IPS-NIHi7 (cell line): ENCODE measurements around the gene TRIM68.

Experiments used
- DNase-seq: peaks from one replicate; pipeline ENCODE4 v3.0.0; 2012; ENCODE audit warnings: mixed read lengths; ENCODE audit errors: extremely low spot score

The TRIM68 gene

GRCh38 chr11:4607781-4608666, at the start of gene TRIM68:
Gene TRIM68 (minus strand): TSS chr11:4608231. CDS start chr11:4605504, 2,727 bp downstream.
- peak; percentile 99 for DNase-seq

GRCh38 chr11:4654635-4655369, 46.8 kb upstream of the TRIM68 start:
- DNase-seq, result no peak

GRCh38 chr11:4647766-4648165, 39.7 kb upstream of the TRIM68 start:
- no peak for DNase-seq

GRCh38 chr11:4645974-4646373, 37.9 kb upstream of the TRIM68 start:
- DNase-seq, result no peak

- no peak for DNase-seq
Measured at GRCh38 chr11:4644233-4644632, 36.2 kb upstream of the TRIM68 start.

- DNase-seq, result no peak
Measured at GRCh38 chr11:4643682-4644081, 35.7 kb upstream of the TRIM68 start, which contains the start of gene OR51E1. Gene OR51E1 (plus strand): TSS chr11:4643982. CDS start chr11:4652527, 8,545 bp downstream.

GRCh38 chr11:4643076-4643475, 35.0 kb upstream of the TRIM68 start:
- no peak for DNase-seq

GRCh38 chr11:4642043-4642442, 34.0 kb upstream of the TRIM68 start:
- no peak for DNase-seq

GRCh38 chr11:4641501-4641900, 33.5 kb upstream of the TRIM68 start:
- no peak for DNase-seq

GRCh38 chr11:4639931-4640330, 31.9 kb upstream of the TRIM68 start:
- DNase-seq, result no peak

GRCh38 chr11:4637662-4638047, 29.6 kb upstream of the TRIM68 start:
- no peak for DNase-seq

- peak; percentile 92 for DNase-seq
Measured at GRCh38 chr11:4636962-4637661, 29.1 kb upstream of the TRIM68 start, which contains the start of gene OR51D1. Gene OR51D1 (plus strand): TSS chr11:4637477. CDS start chr11:4639791, 2,314 bp downstream.

GRCh38 chr11:4636136-4636535, 28.1 kb upstream of the TRIM68 start:
- DNase-seq, result no peak

GRCh38 chr11:4626207-4627099, 18.4 kb upstream of the TRIM68 start:
- DNase-seq, result peak; percentile 54

GRCh38 chr11:4619514-4619913, 11.5 kb upstream of the TRIM68 start:
- no peak for DNase-seq

GRCh38 chr11:4615856-4616444, 7.9 kb upstream of the TRIM68 start:
- DNase-seq, result no peak

- DNase-seq, result no peak
Measured at GRCh38 chr11:4611986-4612385, 4.0 kb upstream of the TRIM68 start.

- DNase-seq, result no peak
Measured at GRCh38 chr11:4610258-4610935, 2.4 kb upstream of the TRIM68 start.

- DNase-seq, result no peak
Measured at GRCh38 chr11:4607096-4607495, 935 bp downstream of the TRIM68 start.
